IMR-90 (cell line): ENCODE data around the gene YLPM1. TPM values are rescaled to one million over a fixed set of nuclear protein-coding genes. Genes with fewer than 3 reads are reported as not detected.

Source experiments
- ATAC-seq: fragments of 200-7000 bp; cut with Tn5 transposase; 2 replicates; pipeline ENCODE4 v1.9.1; 2020; ENCODE audit warnings: low read depth, mild to moderate bottlenecking, moderate library complexity
- BruUV-seq: library from RNA; stranded (reverse); fragments of 400-500 nt; replicated peaks from 2 replicates; lab custom pipeline; 2021; lab: Mats Ljungman, UMichigan
- CTCF ChIA-PET: fragments of 300-600 bp; formaldehyde crosslinking; extraction: SDS; loops from one replicate; lab custom pipeline; 2021; ENCODE audit warnings: antibody characterized with exemption; lab: Yijun Ruan, JAX
- POLR2A ChIA-PET: fragments of 300-600 bp; sonication (Branson Sonifier 250); formaldehyde crosslinking; loops from one replicate; lab custom pipeline; 2022; ENCODE audit warnings: antibody characterized with exemption; ENCODE audit not compliant: unreplicated experiment; lab: Charles Lee
- DNase-seq: peaks from one replicate; pipeline ENCODE4 v3.0.0; 2013
- H2AFZ ChIP-seq: replicated peaks from 2 replicates; pipeline ENCODE3; 2013; ENCODE audit warnings: low read length, mild to moderate bottlenecking; ENCODE audit not compliant: poor library complexity
- H2AK5ac ChIP-seq: 2 replicates; pipeline ENCODE4 v1.6.1; 2013; ENCODE audit warnings: low read depth, low read length, inconsistent platforms
- H2AK9ac ChIP-seq: replicated peaks from 2 replicates; pipeline ENCODE3; 2013; ENCODE audit warnings: mild to moderate bottlenecking, low read depth, low read length, moderate library complexity; ENCODE audit not compliant: poor library complexity
- H2BK120ac ChIP-seq: 2 replicates; pipeline ENCODE4 v1.6.1; 2013; ENCODE audit warnings: low read depth, low read length, inconsistent platforms
- H2BK15ac ChIP-seq: 3 replicates; pipeline ENCODE4 v1.6.1; 2013; ENCODE audit warnings: low read depth, low read length, inconsistent platforms
- H2BK20ac ChIP-seq: 2 replicates; pipeline ENCODE4 v1.6.1; 2013; ENCODE audit warnings: low read depth, mild to moderate bottlenecking, inconsistent platforms, low read length, moderate library complexity
- H2BK5ac ChIP-seq: 2 replicates; pipeline ENCODE4 v1.6.1; 2013; ENCODE audit warnings: mild to moderate bottlenecking, low read depth, low read length, inconsistent platforms; ENCODE audit not compliant: poor library complexity, severe bottlenecking
- H3K14ac ChIP-seq: replicated peaks from 2 replicates; pipeline ENCODE4 v1.6.1; 2013; ENCODE audit warnings: low read depth, low read length, inconsistent platforms
- H3K18ac ChIP-seq: 2 replicates; pipeline ENCODE4 v1.6.1; 2013; ENCODE audit warnings: low read depth, low read length, control low read depth
- H3K23ac ChIP-seq: 2 replicates; pipeline ENCODE4 v1.6.1; 2013; ENCODE audit warnings: low read depth, low read length, inconsistent platforms
- H3K27ac ChIP-seq: 2 replicates; pipeline ENCODE4 v1.5.1; 2013; ENCODE audit warnings: mild to moderate bottlenecking, control low read depth, low read length; ENCODE audit not compliant: insufficient read depth
- H3K27me3 ChIP-seq: 2 replicates; pipeline ENCODE4 v1.6.1; 2013; ENCODE audit warnings: low read length; ENCODE audit not compliant: control insufficient read depth, insufficient read depth
- H3K36me3 ChIP-seq: 2 replicates; pipeline ENCODE4 v1.6.1; 2013; ENCODE audit warnings: low read length, mixed read lengths; ENCODE audit not compliant: control insufficient read depth, insufficient read depth
- H3K4ac ChIP-seq: 2 replicates; pipeline ENCODE4 v1.6.1; 2013; ENCODE audit warnings: low read depth, low read length, inconsistent platforms
- H3K4me1 ChIP-seq: 2 replicates; pipeline ENCODE4 v1.6.1; 2013; ENCODE audit warnings: low read length, mixed read lengths; ENCODE audit not compliant: control insufficient read depth, insufficient read depth
- H3K4me2 ChIP-seq: 2 replicates; pipeline ENCODE4 v1.6.1; 2013; ENCODE audit warnings: low read depth, mild to moderate bottlenecking, control low read depth, low read length, moderate library complexity
- H3K4me3 ChIP-seq: 2 replicates; pipeline ENCODE4 v1.5.1; 2013; ENCODE audit warnings: low read depth, mild to moderate bottlenecking, control low read depth, low read length, moderate library complexity; ENCODE audit not compliant: insufficient read depth
- H3K56ac ChIP-seq: 2 replicates; pipeline ENCODE4 v1.6.1; 2013; ENCODE audit warnings: low read length, inconsistent platforms; ENCODE audit not compliant: insufficient read depth; ENCODE audit errors: extremely low read depth
- H3K79me1 ChIP-seq, 2 experiments: 2 replicates each; pipeline ENCODE4 v1.6.1; 2013; ENCODE audit warnings: low read length in 2 of 2, inconsistent platforms in 1 of 2, low read depth in 1 of 2
- H3K9ac ChIP-seq: 2 replicates; pipeline ENCODE4 v1.6.1; 2013; ENCODE audit warnings: low read depth, low read length, control low read depth
- H3K9me1 ChIP-seq: 2 replicates; pipeline ENCODE4 v1.6.1; 2013; ENCODE audit warnings: low read length, inconsistent platforms; ENCODE audit not compliant: insufficient read depth
- H3K9me3 ChIP-seq: 2 replicates; pipeline ENCODE4 v1.6.1; 2013; ENCODE audit warnings: low read length; ENCODE audit not compliant: control insufficient read depth, insufficient read depth
- H4K20me1 ChIP-seq: 2 replicates; pipeline ENCODE4 v1.6.1; 2013; ENCODE audit warnings: low read length, inconsistent platforms; ENCODE audit not compliant: insufficient read depth
- H4K5ac ChIP-seq: 2 replicates; pipeline ENCODE4 v1.6.1; 2013; ENCODE audit warnings: mild to moderate bottlenecking, low read depth, low read length, control low read depth
- H4K8ac ChIP-seq, 2 experiments: 2 replicates each; pipeline ENCODE4 v1.6.1; 2013; ENCODE audit warnings: low read depth in 2 of 2, low read length in 2 of 2, control low read depth in 1 of 2, inconsistent platforms in 1 of 2
- H4K91ac ChIP-seq: 2 replicates; pipeline ENCODE4 v1.6.1; 2013; ENCODE audit warnings: low read depth, low read length, inconsistent platforms; ENCODE audit not compliant: insufficient read depth
- BHLHE40 ChIP-seq: fragments of 150-350 bp; IDR thresholded peaks from 2 replicates; pipeline ENCODE4 v1.6.1; 2016; ENCODE audit warnings: mild to moderate bottlenecking, low read depth, low read length
- CEBPB ChIP-seq: IDR thresholded peaks from 2 replicates; pipeline ENCODE4 v1.6.1; 2012; ENCODE audit warnings: low read depth, low read length, improper control_type of control experiment
- CHD1 ChIP-seq: IDR thresholded peaks from 2 replicates; pipeline ENCODE4 v1.6.1; 2012; ENCODE audit warnings: low read depth, low read length, improper control_type of control experiment
- CTCF ChIP-seq: conservative IDR thresholded peaks from 2 replicates; pipeline ENCODE4 v1.5.1; 2012; ENCODE audit warnings: mild to moderate bottlenecking, low read depth, low read length, improper control_type of control experiment
- FOS ChIP-seq: fragments of 150-350 bp; IDR thresholded peaks from 2 replicates; pipeline ENCODE4 v1.6.1; 2016; ENCODE audit warnings: low read depth, low read length
- MAFK ChIP-seq: IDR thresholded peaks from 2 replicates; pipeline ENCODE4 v1.6.1; 2012; ENCODE audit warnings: low read depth, low read length, improper control_type of control experiment
- MAZ ChIP-seq: IDR thresholded peaks from 2 replicates; pipeline ENCODE4 v1.6.1; 2012; ENCODE audit warnings: low read depth, mild to moderate bottlenecking, low read length, improper control_type of control experiment, moderate library complexity, borderline replicate concordance
- MXI1 ChIP-seq: IDR thresholded peaks from 2 replicates; pipeline ENCODE4 v1.6.1; 2012; ENCODE audit warnings: low read depth, mild to moderate bottlenecking, low read length, moderate library complexity, borderline replicate concordance
- NFE2L2 ChIP-seq: fragments of 150-350 bp; IDR thresholded peaks from 2 replicates; pipeline ENCODE4 v1.6.1; 2016; ENCODE audit warnings: low read depth, mild to moderate bottlenecking, low read length
- POLR2A ChIP-seq: IDR thresholded peaks from 2 replicates; pipeline ENCODE4 v1.6.1; 2012; ENCODE audit warnings: mild to moderate bottlenecking, low read depth, low read length
- RAD21 ChIP-seq: IDR thresholded peaks from 2 replicates; pipeline ENCODE4 v1.6.1; 2012; ENCODE audit warnings: low read length, improper control_type of control experiment
- RCOR1 ChIP-seq: IDR thresholded peaks from 2 replicates; pipeline ENCODE4 v1.6.1; 2012; ENCODE audit warnings: mild to moderate bottlenecking, low read length, improper control_type of control experiment; ENCODE audit not compliant: insufficient replicate concordance
- RFX5 ChIP-seq: IDR thresholded peaks from 2 replicates; pipeline ENCODE4 v1.8.0; 2012; ENCODE audit warnings: low read depth, mild to moderate bottlenecking, low read length, moderate library complexity
- SMC3 ChIP-seq: fragments of 150-350 bp; IDR thresholded peaks from 2 replicates; pipeline ENCODE4 v1.6.1; 2016; ENCODE audit warnings: low read depth, mild to moderate bottlenecking, antibody characterized with exemption, low read length, moderate library complexity
- WGBS, 2 experiments: methylation state at CpG; one replicate each; pipeline versions ENCODE4 v1.1.5 to v1.1.7; 2013; ENCODE audit warnings: missing lambda C conversion rate in 2 of 2; ENCODE audit not compliant: insufficient read length in 1 of 2; ENCODE audit errors: extremely low coverage in 2 of 2; 5-methylcytosine and 5-hydroxymethylcytosine counted together
- dilution Hi-C: fragments of 300-500 bp; cut with HindIII; formaldehyde crosslinking; loops from one replicate; pipeline ENCODE4 v1.14.3; 2018; ENCODE audit warnings: low sequenced_read_pairs; ENCODE audit not compliant: unreplicated experiment
- in situ Hi-C: fragments of 300-500 bp; cut with MboI; formaldehyde crosslinking; loops from 3 replicates; pipeline ENCODE4 v1.14.3; 2019; ENCODE audit warnings: low sequenced_read_pairs, inconsistent platforms, mixed read lengths
- intact Hi-C: fragments of 100-400 bp; cut with micrococcal nuclease; formaldehyde crosslinking; loops from 2 replicates; pipeline ENCODE4 v1.10.0; 2022
- polyA plus RNA-seq, 3 experiments: library from polyadenylated mRNA; depleted of rRNA; stranded (reverse); fragments of >200 nt; gene quantifications; 2 replicates each; pipeline ENCODE4 v1.2.3, GENCODE V29; 2012; ENCODE audit warnings: low replicate concordance in 1 of 3
- total RNA-seq: library from RNA; depleted of rRNA; stranded (reverse); fragments of >200 nt; gene quantifications from 2 replicates; pipeline ENCODE4 v1.2.3, GENCODE V29; 2012
- TF ChIP-seq, protein P1 (sequence below): fragments of 150-350 bp; IDR thresholded peaks from 2 replicates; pipeline ENCODE4 v1.6.1; 2017; ENCODE audit warnings: mild to moderate bottlenecking, antibody characterized with exemption, low read length, low read depth
- TF ChIP-seq, protein P2 (sequence below): fragments of 150-350 bp; IDR thresholded peaks from 2 replicates; pipeline ENCODE4 v1.6.1; 2016; ENCODE audit warnings: low read depth, mild to moderate bottlenecking, low read length, moderate library complexity, borderline replicate concordance

The YLPM1 gene
- total and polyA plus RNA-seq, 2 of the 4 experiments (the other 2 are of a cell fraction) = 8.2 to 19.7 TPM

GRCh38 chr14:74747237-74747636 lies 15.9 kb upstream of the YLPM1 start:
- H3K18ac ChIP-seq = no peak overlapping the region
- H3K56ac ChIP-seq = no peak overlapping the region
- no peak overlapping the region for H3K14ac ChIP-seq
- DNase-seq (no peak), ATAC-seq (no peak)
- WGBS, 2 experiments = no CpG with 5 or more reads among the region's 2 CpGs
- TF ChIP-seq, protein P1, sequence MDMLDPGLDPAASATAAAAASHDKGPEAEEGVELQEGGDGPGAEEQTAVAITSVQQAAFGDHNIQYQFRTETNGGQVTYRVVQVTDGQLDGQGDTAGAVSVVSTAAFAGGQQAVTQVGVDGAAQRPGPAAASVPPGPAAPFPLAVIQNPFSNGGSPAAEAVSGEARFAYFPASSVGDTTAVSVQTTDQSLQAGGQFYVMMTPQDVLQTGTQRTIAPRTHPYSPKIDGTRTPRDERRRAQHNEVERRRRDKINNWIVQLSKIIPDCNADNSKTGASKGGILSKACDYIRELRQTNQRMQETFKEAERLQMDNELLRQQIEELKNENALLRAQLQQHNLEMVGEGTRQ = no peak
- TF ChIP-seq MXI1 (no peak), MAZ (no peak), RCOR1 (no peak), CHD1 (no peak), NFE2L2 (no peak), CTCF (no peak), MAFK (no peak), POLR2A (no peak), SMC3 (no peak), BHLHE40 (no peak), FOS (no peak), CEBPB (no peak), RAD21 (no peak), RFX5 (no peak)
- TF ChIP-seq, protein P2, sequence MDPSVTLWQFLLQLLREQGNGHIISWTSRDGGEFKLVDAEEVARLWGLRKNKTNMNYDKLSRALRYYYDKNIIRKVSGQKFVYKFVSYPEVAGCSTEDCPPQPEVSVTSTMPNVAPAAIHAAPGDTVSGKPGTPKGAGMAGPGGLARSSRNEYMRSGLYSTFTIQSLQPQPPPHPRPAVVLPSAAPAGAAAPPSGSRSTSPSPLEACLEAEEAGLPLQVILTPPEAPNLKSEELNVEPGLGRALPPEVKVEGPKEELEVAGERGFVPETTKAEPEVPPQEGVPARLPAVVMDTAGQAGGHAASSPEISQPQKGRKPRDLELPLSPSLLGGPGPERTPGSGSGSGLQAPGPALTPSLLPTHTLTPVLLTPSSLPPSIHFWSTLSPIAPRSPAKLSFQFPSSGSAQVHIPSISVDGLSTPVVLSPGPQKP = no peak
- H3K9me3 ChIP-seq = no peaks in the 10 kb centered on the region
- H3K4ac ChIP-seq = no peak overlapping the region
- no peaks in the 10 kb centered on the region for H3K9me1 ChIP-seq
- H3K4me1 ChIP-seq = no peaks in the 10 kb centered on the region
- no peak overlapping the region for H3K4me2 ChIP-seq
- in situ Hi-C loops (no loop called here), intact Hi-C loops (no loop called here), dilution Hi-C loops (no loop called here)
- ChIA-PET POLR2A (no interaction called here), CTCF (no interaction called here)
- no peak overlapping the region for H2AK5ac ChIP-seq
- no peaks in the 10 kb centered on the region for H4K20me1 ChIP-seq
- no peak overlapping the region for H3K9ac ChIP-seq
- H2BK5ac ChIP-seq = no peak overlapping the region
- H2BK120ac ChIP-seq = no peak overlapping the region
- no peak overlapping the region for H2BK15ac ChIP-seq
- H2AK9ac ChIP-seq = no peak overlapping the region
- no peak overlapping the region for H4K8ac ChIP-seq
- BruUV-seq = no TSS peak
- no peaks in the 10 kb centered on the region for H3K36me3 ChIP-seq
- H3K23ac ChIP-seq = no peak overlapping the region
- H2AFZ ChIP-seq = no peak overlapping the region
- H4K91ac ChIP-seq = no peak overlapping the region
- H3K79me1 ChIP-seq = no peaks in the 10 kb centered on the region
- H2BK20ac ChIP-seq = no peak overlapping the region
- no peak overlapping the region for H4K5ac ChIP-seq
- H3K4me3 ChIP-seq = no peak overlapping the region
- no peaks in the 10 kb centered on the region for H3K27me3 ChIP-seq
- no peak overlapping the region for H3K27ac ChIP-seq
